ENCODE data around the gene CEND1.
A peak's percentile ranks its signal among the peaks of the same experiment; 100 is the strongest.

DNA sequence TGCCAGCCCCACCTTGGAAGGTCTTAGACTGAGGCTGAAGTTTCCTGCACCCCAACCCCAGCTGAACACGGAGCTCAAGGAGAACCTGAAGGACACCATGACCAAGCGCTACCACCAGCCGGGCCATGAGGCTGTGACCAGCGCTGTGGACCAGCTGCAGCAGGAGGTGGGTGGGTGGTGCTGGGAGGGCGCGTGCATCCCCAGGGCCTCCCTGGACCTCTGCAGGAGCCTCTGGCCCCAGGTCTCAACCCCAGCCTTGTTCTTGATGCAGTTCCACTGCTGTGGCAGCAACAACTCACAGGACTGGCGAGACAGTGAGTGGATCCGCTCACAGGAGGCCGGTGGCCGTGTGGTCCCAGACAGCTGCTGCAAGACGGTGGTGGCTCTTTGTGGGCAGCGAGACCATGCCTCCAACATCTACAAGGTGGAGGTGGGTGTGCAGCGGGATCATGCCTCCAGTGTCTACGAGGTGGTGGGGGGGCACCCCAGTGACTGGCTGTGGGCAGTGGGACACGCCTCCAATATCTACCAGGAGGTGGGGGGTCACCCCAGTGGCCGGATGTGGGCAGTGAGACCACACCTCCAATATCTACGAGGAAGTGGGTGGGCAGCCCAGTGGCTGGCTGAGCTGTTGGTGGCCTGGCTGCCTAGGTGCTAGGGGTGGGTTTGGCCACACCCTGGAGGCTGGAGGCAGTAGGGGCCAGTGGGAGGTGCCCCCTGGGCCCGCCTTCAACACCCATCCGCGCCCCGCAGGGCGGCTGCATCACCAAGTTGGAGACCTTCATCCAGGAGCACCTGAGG lies 47.5 kb upstream of the CEND1 start:
- TF ChIP-seq RELA (CRISPR knock-in tag; IDR thresholded peaks at IDR 0.05; ENCODE audit: borderline replicate concordance) (no peak), CREM (CRISPR knock-in tag; IDR thresholded peaks at IDR 0.05) (no peak), ATF1 (CRISPR knock-in tag; IDR thresholded peaks at IDR 0.05) (0 out of 2 replicates have a peak, but pooled peaks have one; percentile 33), ELF4 (CRISPR knock-in tag; IDR thresholded peaks at IDR 0.05; ENCODE audit: low read depth) (no peak), FOXP1 (CRISPR knock-in tag; IDR thresholded peaks at IDR 0.05; ENCODE audit: borderline replicate concordance) (no peak), NR2C2 (CRISPR knock-in tag; IDR thresholded peaks at IDR 0.05) (no peak)
- TF ChIP-seq, protein P1, sequence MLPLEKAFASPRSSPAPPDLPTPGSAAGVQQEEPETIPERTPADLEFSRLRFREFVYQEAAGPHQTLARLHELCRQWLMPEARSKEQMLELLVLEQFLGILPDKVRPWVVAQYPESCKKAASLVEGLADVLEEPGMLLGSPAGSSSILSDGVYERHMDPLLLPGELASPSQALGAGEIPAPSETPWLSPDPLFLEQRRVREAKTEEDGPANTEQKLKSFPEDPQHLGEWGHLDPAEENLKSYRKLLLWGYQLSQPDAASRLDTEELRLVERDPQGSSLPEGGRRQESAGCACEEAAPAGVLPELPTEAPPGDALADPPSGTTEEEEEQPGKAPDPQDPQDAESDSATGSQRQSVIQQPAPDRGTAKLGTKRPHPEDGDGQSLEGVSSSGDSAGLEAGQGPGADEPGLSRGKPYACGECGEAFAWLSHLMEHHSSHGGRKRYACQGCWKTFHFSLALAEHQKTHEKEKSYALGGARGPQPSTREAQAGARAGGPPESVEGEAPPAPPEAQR (CRISPR knock-in tag; IDR thresholded peaks at IDR 0.05): no peak
- TF ChIP-seq, protein P2, sequence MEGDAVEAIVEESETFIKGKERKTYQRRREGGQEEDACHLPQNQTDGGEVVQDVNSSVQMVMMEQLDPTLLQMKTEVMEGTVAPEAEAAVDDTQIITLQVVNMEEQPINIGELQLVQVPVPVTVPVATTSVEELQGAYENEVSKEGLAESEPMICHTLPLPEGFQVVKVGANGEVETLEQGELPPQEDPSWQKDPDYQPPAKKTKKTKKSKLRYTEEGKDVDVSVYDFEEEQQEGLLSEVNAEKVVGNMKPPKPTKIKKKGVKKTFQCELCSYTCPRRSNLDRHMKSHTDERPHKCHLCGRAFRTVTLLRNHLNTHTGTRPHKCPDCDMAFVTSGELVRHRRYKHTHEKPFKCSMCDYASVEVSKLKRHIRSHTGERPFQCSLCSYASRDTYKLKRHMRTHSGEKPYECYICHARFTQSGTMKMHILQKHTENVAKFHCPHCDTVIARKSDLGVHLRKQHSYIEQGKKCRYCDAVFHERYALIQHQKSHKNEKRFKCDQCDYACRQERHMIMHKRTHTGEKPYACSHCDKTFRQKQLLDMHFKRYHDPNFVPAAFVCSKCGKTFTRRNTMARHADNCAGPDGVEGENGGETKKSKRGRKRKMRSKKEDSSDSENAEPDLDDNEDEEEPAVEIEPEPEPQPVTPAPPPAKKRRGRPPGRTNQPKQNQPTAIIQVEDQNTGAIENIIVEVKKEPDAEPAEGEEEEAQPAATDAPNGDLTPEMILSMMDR (IDR thresholded peaks at IDR 0.05): no peak
- TF ChIP-seq, protein P3, sequence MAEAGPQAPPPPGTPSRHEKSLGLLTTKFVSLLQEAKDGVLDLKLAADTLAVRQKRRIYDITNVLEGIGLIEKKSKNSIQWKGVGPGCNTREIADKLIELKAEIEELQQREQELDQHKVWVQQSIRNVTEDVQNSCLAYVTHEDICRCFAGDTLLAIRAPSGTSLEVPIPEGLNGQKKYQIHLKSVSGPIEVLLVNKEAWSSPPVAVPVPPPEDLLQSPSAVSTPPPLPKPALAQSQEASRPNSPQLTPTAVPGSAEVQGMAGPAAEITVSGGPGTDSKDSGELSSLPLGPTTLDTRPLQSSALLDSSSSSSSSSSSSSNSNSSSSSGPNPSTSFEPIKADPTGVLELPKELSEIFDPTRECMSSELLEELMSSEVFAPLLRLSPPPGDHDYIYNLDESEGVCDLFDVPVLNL (CRISPR knock-in tag; IDR thresholded peaks at IDR 0.05; ENCODE audit: borderline replicate concordance, low read depth): no peak
- TF ChIP-seq, protein P4, sequence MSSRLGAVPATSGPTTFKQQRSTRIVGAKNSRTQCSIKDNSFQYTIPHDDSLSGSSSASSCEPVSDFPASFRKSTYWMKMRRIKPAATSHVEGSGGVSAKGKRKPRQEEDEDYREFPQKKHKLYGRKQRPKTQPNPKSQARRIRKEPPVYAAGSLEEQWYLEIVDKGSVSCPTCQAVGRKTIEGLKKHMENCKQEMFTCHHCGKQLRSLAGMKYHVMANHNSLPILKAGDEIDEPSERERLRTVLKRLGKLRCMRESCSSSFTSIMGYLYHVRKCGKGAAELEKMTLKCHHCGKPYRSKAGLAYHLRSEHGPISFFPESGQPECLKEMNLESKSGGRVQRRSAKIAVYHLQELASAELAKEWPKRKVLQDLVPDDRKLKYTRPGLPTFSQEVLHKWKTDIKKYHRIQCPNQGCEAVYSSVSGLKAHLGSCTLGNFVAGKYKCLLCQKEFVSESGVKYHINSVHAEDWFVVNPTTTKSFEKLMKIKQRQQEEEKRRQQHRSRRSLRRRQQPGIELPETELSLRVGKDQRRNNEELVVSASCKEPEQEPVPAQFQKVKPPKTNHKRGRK (CRISPR knock-in tag; IDR thresholded peaks at IDR 0.05; ENCODE audit: borderline replicate concordance): no peak

Data from WTC11 (cell line).